ENCODE data around the gene KLHL25.
"Not testable (repeated sequence)": the region's sequence is repeated elsewhere in the genome, so short reads cannot be mapped to it uniquely, and the experiment has no call there.

The KLHL25 gene, protein sequence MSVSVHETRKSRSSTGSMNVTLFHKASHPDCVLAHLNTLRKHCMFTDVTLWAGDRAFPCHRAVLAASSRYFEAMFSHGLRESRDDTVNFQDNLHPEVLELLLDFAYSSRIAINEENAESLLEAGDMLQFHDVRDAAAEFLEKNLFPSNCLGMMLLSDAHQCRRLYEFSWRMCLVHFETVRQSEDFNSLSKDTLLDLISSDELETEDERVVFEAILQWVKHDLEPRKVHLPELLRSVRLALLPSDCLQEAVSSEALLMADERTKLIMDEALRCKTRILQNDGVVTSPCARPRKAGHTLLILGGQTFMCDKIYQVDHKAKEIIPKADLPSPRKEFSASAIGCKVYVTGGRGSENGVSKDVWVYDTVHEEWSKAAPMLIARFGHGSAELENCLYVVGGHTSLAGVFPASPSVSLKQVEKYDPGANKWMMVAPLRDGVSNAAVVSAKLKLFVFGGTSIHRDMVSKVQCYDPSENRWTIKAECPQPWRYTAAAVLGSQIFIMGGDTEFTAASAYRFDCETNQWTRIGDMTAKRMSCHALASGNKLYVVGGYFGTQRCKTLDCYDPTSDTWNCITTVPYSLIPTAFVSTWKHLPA

GRCh38 chr15:85794598-85795336, at the start of gene KLHL25:
Gene KLHL25, minus strand, starts transcription at chr15:85794925. Its CDS starts 25,115 bp downstream, at chr15:85769810.
- peak; percentile 91 for DNase-seq

DNA sequence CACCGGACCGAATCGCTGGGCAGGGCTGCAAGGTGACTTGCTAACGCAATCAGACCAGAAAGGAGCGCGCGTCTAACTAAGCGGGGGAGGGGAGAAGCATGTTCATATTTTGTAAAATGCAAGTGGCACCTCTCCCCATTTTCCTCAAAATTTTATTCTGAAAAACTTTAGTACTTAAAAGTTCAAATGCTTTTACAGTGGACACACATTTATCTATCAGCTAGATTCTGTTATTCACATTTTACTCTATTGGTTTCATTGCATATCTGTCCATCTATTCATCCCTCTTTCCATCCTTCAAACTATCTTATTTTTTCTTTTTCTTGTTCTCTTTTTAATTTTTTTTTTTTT, 46.1 kb upstream of the KLHL25 start:
- DNase-seq: no peak

- peak; percentile 90 for DNase-seq
These were observed 45.5 kb upstream of the KLHL25 start for GRCh38 chr15:85840079-85840801.

DNA sequence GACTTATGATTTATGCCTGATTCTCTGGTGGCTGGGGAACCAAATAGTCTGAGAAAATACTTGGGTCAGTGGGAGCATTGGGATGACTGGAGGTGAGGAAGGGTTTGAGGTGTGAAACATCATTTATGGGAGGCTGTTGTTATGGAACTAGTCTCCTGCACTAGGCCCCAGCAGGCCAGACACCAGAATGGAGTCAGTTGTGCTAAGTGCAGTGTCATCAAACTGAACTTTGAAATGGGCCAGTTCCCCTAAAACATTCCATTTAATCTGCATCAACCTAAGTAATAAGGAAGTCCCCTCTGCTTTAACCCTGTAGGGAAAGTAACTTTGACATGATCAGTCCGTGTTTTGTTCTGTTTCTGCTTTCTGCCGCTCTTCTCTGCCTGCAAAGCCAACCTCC, 44.9 kb upstream of the KLHL25 start:
- DNase-seq: no peak

- no peak for DNase-seq
These were observed 43.9 kb upstream of the KLHL25 start for GRCh38 chr15:85838655-85839054.

DNA sequence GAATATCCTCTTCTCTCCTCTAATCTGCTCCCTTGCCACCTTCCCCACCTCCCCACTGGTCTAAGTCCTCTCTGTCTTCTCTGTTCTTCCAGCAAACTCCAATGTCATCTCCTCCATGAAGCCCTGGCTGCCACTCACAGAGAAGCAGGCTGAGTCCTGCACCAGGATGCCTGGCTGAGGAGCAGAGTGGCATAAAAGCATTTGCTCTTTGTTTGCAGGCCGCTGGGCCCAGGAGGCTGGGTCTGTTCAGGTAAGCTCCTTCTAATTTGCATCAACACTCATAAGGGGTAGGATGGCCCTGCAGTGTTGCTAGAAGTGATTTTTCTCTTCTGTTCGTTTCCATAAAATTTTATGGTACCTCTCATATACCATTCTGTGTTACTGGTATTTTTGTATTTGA, 43.2 kb upstream of the KLHL25 start:
- DNase-seq: no peak

- DNase-seq: no peak
These were observed 42.3 kb upstream of the KLHL25 start for GRCh38 chr15:85837011-85837433.

DNA sequence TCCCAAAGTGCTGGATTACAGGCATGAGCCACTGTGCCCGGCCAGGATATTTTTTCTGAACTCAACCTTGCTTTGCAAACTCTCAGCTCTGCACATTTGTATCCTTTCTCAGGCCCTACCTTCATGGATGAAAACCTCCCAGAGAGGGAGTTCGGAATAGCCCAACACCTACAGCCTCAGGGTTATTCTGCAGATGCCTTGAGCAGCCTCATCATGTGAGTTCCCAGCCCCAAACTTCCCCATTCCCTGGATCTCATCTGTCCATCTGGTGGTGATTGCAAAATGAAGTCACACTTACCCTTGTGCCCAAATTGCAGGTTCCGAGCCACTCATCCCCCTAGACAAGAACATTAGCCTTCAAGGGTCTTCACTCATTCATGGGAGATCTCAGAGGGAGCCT, 39.9 kb upstream of the KLHL25 start:
- DNase-seq: no peak

- DNase-seq: no peak
These were observed 37.7 kb upstream of the KLHL25 start for GRCh38 chr15:85832394-85832793.

DNA sequence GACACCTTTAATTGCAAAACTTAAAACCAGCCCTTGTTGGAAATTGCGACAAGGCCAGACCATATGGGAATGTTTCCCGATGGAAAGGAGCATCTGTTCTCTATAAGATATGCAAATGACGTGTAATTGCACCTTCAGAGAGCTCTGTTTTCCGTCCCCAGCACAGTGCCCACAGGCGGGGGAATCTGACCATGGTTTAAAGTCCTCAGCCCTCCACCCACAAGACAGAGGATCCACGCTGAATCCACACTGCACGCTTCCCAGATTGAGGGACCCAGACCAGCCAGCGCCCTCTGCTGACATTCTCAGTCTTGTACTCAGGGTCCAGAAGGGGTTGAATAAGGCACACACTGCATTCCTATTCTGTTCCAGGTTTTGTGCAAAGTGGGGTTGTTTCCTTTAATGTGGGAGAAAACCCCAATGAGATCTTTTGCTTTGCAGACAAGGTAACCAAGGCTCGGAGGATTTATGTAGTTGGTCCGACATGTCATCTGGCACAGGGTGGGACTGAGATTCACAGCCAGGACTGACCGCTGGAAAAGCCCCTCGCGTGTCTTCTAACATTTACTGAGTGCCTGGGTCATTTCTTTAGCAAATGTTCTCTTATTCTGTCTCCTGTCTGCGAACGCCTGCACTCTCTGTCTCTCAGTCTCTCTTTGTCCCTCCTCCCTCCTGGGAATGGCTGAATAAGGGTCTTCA, 36.8 kb upstream of the KLHL25 start:
- peak; percentile 56 for DNase-seq

DNA sequence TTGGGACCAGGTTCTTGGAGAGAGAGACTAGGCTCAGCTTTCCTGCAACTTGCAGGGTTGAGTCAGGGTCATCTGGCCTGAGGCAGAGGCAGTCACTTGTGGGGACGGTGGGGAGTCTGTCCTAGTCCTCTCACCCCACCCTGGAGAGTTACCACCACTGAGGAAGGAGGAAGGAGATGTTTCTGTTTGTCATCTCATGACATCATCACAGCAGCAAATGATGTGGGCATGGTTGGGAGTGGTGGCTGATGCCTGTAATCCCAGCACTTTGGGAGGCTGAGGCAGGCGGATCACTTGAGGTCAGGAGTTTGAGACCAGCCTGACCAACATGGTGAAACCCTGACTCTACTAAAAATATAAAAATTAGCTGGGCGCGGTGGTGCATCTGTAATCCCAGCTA, 35.0 kb upstream of the KLHL25 start:
- DNase-seq: not testable (repeated sequence)

- DNase-seq: no peak
These were observed 34.1 kb upstream of the KLHL25 start for GRCh38 chr15:85828874-85829273.

DNA sequence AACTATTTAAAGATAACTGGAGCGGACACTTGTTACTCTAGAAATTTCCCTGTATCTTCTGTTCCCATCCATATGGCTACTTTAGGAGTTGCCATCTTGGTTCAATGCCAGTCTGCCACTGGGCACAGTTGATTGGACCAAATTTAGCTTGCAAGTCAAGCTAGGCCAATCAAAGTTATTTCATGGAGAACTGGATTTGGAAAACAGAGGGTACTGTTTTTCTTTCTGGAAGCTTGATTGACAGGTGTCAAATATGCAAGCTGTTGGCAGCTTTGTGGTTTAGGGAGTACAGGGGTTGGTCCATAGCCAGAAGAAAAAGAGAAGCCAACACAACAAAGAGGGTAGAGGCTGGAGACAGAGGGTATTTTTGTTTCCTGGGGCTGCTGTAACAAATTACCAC, 33.4 kb upstream of the KLHL25 start:
- no peak for DNase-seq

DNA sequence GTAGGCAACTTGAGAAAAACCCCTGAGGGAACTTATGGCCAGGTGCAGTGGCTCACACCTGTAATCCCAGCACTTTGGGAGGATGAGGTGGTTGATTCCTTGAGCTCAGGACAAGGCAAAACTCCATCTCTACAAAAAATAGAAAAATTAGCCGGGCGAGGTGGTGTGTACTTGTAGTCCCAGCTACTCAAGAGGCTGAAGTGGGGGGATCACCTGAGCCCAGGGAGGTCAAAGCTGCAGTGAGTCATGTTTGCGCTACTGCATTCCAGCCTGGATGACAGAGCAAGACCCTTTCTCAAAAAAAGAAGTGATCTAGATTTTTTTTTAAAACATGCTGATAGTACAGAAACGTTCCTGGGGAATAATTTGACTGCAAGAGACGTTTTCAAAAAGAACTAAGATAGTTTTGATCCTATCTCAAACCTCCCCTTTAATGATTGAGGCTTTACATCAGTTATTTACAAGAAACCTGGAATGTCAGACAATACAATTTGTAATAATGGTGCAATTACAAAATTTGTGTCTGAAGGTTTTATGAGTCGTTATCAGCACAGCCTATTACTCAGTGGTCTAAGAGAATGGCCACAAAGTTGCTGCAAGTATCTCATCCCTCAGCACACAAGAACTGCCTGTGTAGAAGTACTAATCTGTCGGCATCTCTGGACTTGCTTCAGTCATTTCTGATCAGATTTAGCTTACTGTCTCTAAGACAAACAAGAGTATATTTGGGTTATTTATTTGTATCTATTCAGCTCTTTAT, 32.2 kb upstream of the KLHL25 start:
- no peak for DNase-seq

DNA sequence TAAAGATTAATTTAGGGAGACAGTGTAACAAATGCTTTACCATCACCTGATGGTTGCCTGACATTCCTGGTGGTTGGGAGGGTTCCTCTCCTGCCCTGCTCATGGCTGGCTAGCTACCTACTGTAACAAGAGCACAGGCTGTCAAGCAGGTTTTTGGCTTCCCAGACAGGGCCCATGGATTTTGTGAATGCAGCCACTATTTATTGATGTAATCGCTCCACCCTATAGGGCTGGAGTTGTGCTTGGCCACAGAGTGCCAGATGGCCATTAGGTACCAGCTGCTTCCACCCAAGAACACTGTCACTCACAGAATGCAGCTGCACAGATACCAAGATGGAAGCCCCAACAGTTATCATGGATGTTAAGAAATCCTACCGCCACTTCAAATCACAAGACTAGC, 31.0 kb upstream of the KLHL25 start:
- DNase-seq: no peak

GRCh38 chr15:85825118-85825517, 30.4 kb upstream of the KLHL25 start:
- no peak for DNase-seq

GRCh38 chr15:85821545-85821944, 26.8 kb upstream of the KLHL25 start:
- DNase-seq: no peak

DNA sequence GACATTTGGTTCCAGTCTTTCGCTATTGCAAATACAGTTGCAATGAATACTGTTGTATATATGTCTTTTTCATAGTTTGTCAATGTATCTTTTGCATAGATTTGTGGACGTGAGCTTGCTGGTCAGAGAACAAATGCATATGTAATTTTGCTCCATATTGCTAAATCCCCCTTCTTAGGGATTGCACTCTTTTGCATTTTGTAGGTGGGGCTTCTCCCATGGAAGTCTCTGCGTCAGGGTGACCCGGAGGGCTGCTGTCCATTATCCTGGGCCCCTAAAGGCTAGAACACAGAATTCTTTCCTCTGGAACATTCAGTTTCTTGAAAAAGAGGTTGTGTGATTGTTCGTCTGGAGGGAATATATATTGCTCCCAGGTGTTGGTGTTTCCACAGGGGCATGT, 25.2 kb upstream of the KLHL25 start:
- no peak for DNase-seq

- DNase-seq: no peak
These were observed 18.5 kb upstream of the KLHL25 start for GRCh38 chr15:85813234-85813633.

DNA sequence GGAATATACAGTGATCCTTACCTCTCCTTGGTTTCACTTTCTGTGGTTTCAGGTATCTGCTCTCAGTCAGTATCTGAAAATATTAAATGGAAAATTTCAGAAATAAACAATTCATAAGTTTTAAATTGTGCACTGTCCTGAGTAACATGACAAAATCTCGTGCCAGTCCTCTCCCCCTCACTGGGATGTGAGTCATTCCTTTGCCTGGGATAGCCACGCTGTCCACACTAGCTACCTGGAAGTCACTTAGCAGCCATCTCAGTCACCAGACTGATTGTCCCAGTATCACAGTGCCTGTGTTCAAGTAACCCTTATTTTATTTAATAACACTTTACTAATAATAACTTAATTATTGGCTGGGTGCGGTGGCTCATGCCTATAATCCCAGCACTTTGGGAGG, 15.3 kb upstream of the KLHL25 start:
- DNase-seq: no peak

DNA sequence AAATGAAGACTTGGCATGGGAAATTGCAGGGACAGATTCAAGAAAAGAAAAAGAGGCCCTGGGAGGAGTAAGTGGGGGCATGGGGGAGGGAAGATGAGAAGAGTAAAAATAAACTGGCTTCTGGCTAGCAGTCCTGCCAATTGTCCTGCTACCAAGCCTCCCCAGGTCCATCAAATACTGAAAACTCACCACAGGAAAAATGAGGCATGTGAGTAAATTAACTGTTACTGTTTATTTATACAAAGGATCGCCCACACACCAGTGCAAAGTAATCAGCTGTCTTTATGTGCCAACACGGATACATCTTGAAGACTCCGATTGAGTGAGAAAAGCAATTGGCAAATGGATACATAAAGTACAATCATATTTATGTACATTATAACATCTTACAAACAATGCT, 10.7 kb upstream of the KLHL25 start:
- DNase-seq: no peak

Data from stimulated activated CD8-positive, alpha-beta memory T cell treated with anti-CD3 and anti-CD28 coated beads, Interleukin-4, amount 100 ng/mL, for 48 hours (primary cell).